Adrenal gland (tissue), 5 donors: ENCODE measurements around the gene ADAMTS8.

Source experiments
- CTCF ChIP-seq, 6 experiments: fragments of 450-650 bp in 4 of 6; fragments of 200-600 bp in 2 of 6; sonication (generic) in 1 of 6; IDR thresholded peaks; 1 replicate in 5 of 6; 2 replicates in 1 of 6; pipeline versions ENCODE4 v1.5.1 to v1.8.0; 2016 to 2021; ENCODE audit warnings: antibody characterized with exemption in 6 of 6, mild to moderate bottlenecking in 2 of 6, moderate library complexity in 1 of 6
- POLR2A ChIP-seq, 2 donors: fragments of 450-650 bp; IDR thresholded peaks; one replicate each; pipeline ENCODE4 v1.6.1; 2017; ENCODE audit warnings: antibody characterized with exemption in 2 of 2, mild to moderate bottlenecking in 2 of 2, moderate library complexity in 1 of 2
- donor health status: DM: no; HTN: no; CAD: no.

DNA sequence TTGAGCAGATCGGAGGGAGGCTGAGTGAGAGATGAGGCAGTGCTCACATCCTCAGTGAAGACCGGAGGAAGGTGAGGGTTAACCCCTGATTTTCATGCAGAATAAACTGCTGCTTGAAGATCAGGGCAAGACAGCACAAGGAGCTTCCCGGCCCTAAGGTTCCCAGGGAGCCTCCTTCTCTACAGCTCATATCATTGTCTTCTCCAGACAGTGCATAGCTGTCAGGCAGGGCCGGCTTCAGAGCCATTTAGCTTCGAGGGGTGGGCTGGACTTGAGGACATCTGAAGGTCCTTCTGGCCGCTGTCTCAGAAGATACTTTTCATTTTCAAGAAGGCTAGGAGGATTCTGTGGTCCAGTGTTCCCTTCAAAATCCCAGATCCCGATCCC, 7.2 kb downstream of the ADAMTS8 start:
- TF ChIP-seq CTCF (IDR thresholded peaks at IDR 0.05): no peak
- no peak for TF ChIP-seq POLR2A (IDR thresholded peaks at IDR 0.05)
